Measurements from ENCODE around the gene GRIP2.

Gene GRIP2

GRCh38 chr3:14463330-14464140 is 76.6 kb downstream of the GRIP2 start:
- no peak for DNase-seq

GRCh38 chr3:14462738-14463137 is 77.4 kb downstream of the GRIP2 start:
- no peak for DNase-seq

- peak; percentile 27 to 41 for DNase-seq
These were observed 78.3 kb downstream of the GRIP2 start for GRCh38 chr3:14461748-14462324.

- DNase-seq = no peak
These were observed 79.0 kb downstream of the GRIP2 start for GRCh38 chr3:14461006-14461747.

- no peak for DNase-seq
These were observed 79.7 kb downstream of the GRIP2 start for GRCh38 chr3:14460342-14461005.

GRCh38 chr3:14459787-14460186 is 80.4 kb downstream of the GRIP2 start:
- no peak for DNase-seq

- DNase-seq = no peak
These were observed 80.8 kb downstream of the GRIP2 start for GRCh38 chr3:14459384-14459783.

GRCh38 chr3:14458434-14459275 is 81.5 kb downstream of the GRIP2 start:
- no peak for DNase-seq

- DNase-seq = no peak
These were observed 82.1 kb downstream of the GRIP2 start for GRCh38 chr3:14457999-14458398.

GRCh38 chr3:14457481-14457880 is 82.7 kb downstream of the GRIP2 start:
- no peak for DNase-seq

- DNase-seq = no peak
These were observed 83.3 kb downstream of the GRIP2 start for GRCh38 chr3:14456794-14457193.

GRCh38 chr3:14455571-14456317 is 84.4 kb downstream of the GRIP2 start:
- DNase-seq = no peak

GRCh38 chr3:14454639-14455310 is 85.4 kb downstream of the GRIP2 start:
- no peak for DNase-seq

GRCh38 chr3:14453876-14454638 is 86.1 kb downstream of the GRIP2 start:
- DNase-seq = no peak

GRCh38 chr3:14452740-14453710 is 87.1 kb downstream of the GRIP2 start:
- DNase-seq = no peak

- DNase-seq = no peak
These were observed 88.0 kb downstream of the GRIP2 start for GRCh38 chr3:14451844-14452739.

- no peak for DNase-seq
These were observed 89.1 kb downstream of the GRIP2 start for GRCh38 chr3:14450922-14451606.

Measured in activated CD4-positive, alpha-beta T cell treated with anti-CD3 and anti-CD28 coated beads, Interleukin-2, amount 50 U/mL, for 4 hours (primary cell).